Fibroblast of lung (primary cell): ENCODE data around the gene ARL10.

Source experiments
- EZH2 ChIP-seq: IDR thresholded peaks from 2 replicates; pipeline ENCODE4 v1.5.1; 2012; ENCODE audit warnings: low read length, control low read depth, mild to moderate bottlenecking; ENCODE audit errors: missing control alignments
- TF ChIP-seq, protein P1 (sequence below), 2 donors: IDR thresholded peaks in 1 of 2; conservative IDR thresholded peaks in 1 of 2; 1 replicate in 1 of 2; 2 replicates in 1 of 2; pipeline ENCODE4 v1.5.1; 2011 to 2012; ENCODE audit warnings: low read length in 2 of 2, control low read depth in 1 of 2, inconsistent platforms in 1 of 2, low read depth in 1 of 2, mild to moderate bottlenecking in 1 of 2

DNA sequence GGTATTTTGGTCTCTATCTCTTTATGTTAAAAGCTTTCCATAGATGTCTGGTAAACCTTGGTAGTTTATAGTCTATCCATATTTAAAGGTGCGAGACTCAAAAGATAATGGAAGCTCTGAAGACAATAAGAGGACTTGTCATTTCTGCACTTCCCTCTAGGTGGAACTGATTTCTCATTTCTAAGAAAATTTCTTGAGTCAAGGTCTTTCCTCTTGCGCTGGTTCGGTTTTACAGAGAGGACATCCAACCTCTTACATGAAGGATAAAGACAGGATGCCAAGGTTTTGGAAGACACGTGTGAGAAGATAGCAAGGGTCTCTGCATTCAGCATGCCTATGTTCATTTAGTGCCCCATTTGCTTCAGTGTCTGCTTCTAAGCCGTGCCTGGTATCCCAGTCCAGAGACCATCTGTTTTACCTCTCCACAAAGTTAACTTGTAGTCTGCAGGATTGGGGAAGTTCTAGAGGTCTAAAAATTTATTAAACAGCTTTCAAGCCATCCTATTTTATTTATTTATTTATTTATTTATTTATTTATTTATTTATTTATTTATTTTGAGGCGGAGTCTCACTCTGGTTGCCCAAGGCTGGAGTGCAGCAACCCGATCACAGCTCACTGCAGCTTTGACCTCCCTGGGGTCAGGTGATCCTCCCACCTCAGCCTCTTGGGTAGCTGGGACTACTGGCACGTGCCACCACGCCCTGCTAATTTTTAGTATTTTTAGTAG lies 45.3 kb upstream of the ARL10 start:
- TF ChIP-seq EZH2 = no peak
- TF ChIP-seq, protein P1, sequence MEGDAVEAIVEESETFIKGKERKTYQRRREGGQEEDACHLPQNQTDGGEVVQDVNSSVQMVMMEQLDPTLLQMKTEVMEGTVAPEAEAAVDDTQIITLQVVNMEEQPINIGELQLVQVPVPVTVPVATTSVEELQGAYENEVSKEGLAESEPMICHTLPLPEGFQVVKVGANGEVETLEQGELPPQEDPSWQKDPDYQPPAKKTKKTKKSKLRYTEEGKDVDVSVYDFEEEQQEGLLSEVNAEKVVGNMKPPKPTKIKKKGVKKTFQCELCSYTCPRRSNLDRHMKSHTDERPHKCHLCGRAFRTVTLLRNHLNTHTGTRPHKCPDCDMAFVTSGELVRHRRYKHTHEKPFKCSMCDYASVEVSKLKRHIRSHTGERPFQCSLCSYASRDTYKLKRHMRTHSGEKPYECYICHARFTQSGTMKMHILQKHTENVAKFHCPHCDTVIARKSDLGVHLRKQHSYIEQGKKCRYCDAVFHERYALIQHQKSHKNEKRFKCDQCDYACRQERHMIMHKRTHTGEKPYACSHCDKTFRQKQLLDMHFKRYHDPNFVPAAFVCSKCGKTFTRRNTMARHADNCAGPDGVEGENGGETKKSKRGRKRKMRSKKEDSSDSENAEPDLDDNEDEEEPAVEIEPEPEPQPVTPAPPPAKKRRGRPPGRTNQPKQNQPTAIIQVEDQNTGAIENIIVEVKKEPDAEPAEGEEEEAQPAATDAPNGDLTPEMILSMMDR (conservative IDR thresholded peaks at IDR 0.05 in 1 of 2, IDR thresholded peaks at IDR 0.05 in 1 of 2; ENCODE audit: low read depth in 1 of 2, low read length in 2 of 2) = peak; percentile 5 to 17
